GM21723 (cell line): Measurements from ENCODE around the gene ASAP2.

Source experiments
- ATAC-seq: cut with Tn5 transposase; IDR thresholded peaks from one replicate; pipeline ENCODE4 v1.9.1; 2021; ENCODE audit warnings: mild to moderate bottlenecking, moderate library complexity; ENCODE audit not compliant: unreplicated experiment

ASAP2 gene

GRCh38 chr2:9374071-9374730 lies 167.6 kb downstream of the ASAP2 start:
- no peak for ATAC-seq

- ATAC-seq = no peak
These were observed 169.3 kb downstream of the ASAP2 start for GRCh38 chr2:9375857-9376428.

GRCh38 chr2:9377461-9378097 lies 171.0 kb downstream of the ASAP2 start:
- no peak for ATAC-seq

- no peak for ATAC-seq
These were observed 172.1 kb downstream of the ASAP2 start for GRCh38 chr2:9378433-9379390.

- ATAC-seq = no peak
These were observed 172.8 kb downstream of the ASAP2 start for GRCh38 chr2:9379391-9379755.

GRCh38 chr2:9380702-9381628 lies 174.4 kb downstream of the ASAP2 start:
- no peak for ATAC-seq

GRCh38 chr2:9382604-9383235 lies 176.1 kb downstream of the ASAP2 start:
- no peak for ATAC-seq

GRCh38 chr2:9384521-9384920 lies 177.9 kb downstream of the ASAP2 start:
- ATAC-seq = no peak

- ATAC-seq = no peak
These were observed 179.2 kb downstream of the ASAP2 start for GRCh38 chr2:9385841-9386240.

GRCh38 chr2:9388199-9388681 lies 181.6 kb downstream of the ASAP2 start:
- no peak for ATAC-seq

- no peak for ATAC-seq
These were observed 182.6 kb downstream of the ASAP2 start for GRCh38 chr2:9388950-9389911.

GRCh38 chr2:9390151-9390850 lies 183.7 kb downstream of the ASAP2 start:
- ATAC-seq = no peak

- no peak for ATAC-seq
These were observed 184.4 kb downstream of the ASAP2 start for GRCh38 chr2:9390991-9391390.

GRCh38 chr2:9391961-9392720 lies 185.5 kb downstream of the ASAP2 start:
- no peak for ATAC-seq

- no peak for ATAC-seq
These were observed 186.5 kb downstream of the ASAP2 start for GRCh38 chr2:9392898-9393765.

GRCh38 chr2:9394816-9395215 lies 188.2 kb downstream of the ASAP2 start:
- ATAC-seq = no peak
